Uterus (tissue), 2 donors: ENCODE results near the gene RAB6B.

Experiments used
- POLR2A ChIP-seq, 2 donors: fragments of 450-650 bp; IDR thresholded peaks; one replicate each; pipeline ENCODE4 v1.6.1; 2016; ENCODE audit warnings: antibody characterized with exemption in 2 of 2, mild to moderate bottlenecking in 1 of 2, moderate library complexity in 1 of 2
- TF ChIP-seq, protein P1 (sequence below), 4 experiments: fragments of 200-600 bp in 2 of 4; fragments of 450-650 bp in 2 of 4; sonication (generic) in 2 of 4; IDR thresholded peaks; one replicate each; pipeline ENCODE4 v1.5.1; 2016 to 2019; ENCODE audit warnings: antibody characterized with exemption in 4 of 4, mild to moderate bottlenecking in 2 of 4, moderate library complexity in 1 of 4

DNA sequence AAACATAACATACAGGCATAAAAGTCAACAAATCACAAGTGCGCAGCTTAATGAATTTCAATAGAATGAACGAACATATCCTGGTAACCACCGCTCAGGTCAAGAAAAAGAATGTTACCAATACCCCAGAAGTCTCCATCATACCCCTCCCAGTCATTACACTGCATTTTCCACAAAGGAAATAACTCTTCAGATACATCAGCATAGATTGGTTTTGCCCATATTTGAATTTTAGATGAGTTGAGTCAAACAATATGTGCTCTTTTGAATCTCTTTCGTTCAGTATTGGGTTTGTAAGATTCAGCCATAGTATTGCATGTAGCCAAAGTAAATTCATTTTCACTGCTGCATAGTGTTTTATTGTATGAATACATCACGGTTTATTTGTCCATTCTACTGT is 6.2 kb upstream of the RAB6B start:
- TF ChIP-seq, protein P1, sequence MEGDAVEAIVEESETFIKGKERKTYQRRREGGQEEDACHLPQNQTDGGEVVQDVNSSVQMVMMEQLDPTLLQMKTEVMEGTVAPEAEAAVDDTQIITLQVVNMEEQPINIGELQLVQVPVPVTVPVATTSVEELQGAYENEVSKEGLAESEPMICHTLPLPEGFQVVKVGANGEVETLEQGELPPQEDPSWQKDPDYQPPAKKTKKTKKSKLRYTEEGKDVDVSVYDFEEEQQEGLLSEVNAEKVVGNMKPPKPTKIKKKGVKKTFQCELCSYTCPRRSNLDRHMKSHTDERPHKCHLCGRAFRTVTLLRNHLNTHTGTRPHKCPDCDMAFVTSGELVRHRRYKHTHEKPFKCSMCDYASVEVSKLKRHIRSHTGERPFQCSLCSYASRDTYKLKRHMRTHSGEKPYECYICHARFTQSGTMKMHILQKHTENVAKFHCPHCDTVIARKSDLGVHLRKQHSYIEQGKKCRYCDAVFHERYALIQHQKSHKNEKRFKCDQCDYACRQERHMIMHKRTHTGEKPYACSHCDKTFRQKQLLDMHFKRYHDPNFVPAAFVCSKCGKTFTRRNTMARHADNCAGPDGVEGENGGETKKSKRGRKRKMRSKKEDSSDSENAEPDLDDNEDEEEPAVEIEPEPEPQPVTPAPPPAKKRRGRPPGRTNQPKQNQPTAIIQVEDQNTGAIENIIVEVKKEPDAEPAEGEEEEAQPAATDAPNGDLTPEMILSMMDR (IDR thresholded peaks at IDR 0.05), result no peak
- no peak for TF ChIP-seq POLR2A (IDR thresholded peaks at IDR 0.05)
